ENCODE measurements around the gene CD9.

The CD9 gene

GRCh38 chr12:6280053-6280469 lies 79.9 kb downstream of the CD9 start:
- H3K27ac ChIP-seq (ENCODE audit: low read depth, low read length), result peak overlapping the region; percentile 3
- peak overlapping the region in 1 of 2 donors; percentile 31 for H3K9ac ChIP-seq (ENCODE audit: low read depth in 1 of 2, low read length in 2 of 2)
- no peaks in the 10 kb centered on the region for H3K27me3 ChIP-seq (ENCODE audit: control insufficient read depth in 1 of 2, insufficient read depth in 2 of 2, low read length in 2 of 2)
- no peak overlapping the region for H3K4me3 ChIP-seq (ENCODE audit: low read depth in 1 of 2, low read length in 2 of 2)
- no peaks in the 10 kb centered on the region for H3K36me3 ChIP-seq (ENCODE audit: control insufficient read depth in 1 of 2, insufficient read depth in 2 of 2, low read length in 2 of 2)
- H3K9me3 ChIP-seq (ENCODE audit: control insufficient read depth in 1 of 2, low read length in 2 of 2), result no peaks in the 10 kb centered on the region
- peaks cover 22 to 29% of the 10 kb centered on the region in 2 donors for H3K4me1 ChIP-seq (ENCODE audit: control insufficient read depth in 1 of 2, insufficient read depth in 2 of 2, low read length in 2 of 2)

GRCh38 chr12:6280672-6281071 lies 80.5 kb downstream of the CD9 start:
- no peaks in the 10 kb centered on the region for H3K9me3 ChIP-seq (ENCODE audit: control insufficient read depth in 1 of 2, low read length in 2 of 2)
- no peaks in the 10 kb centered on the region for H3K27me3 ChIP-seq (ENCODE audit: control insufficient read depth in 1 of 2, insufficient read depth in 2 of 2, low read length in 2 of 2)
- no peak overlapping the region for H3K4me3 ChIP-seq (ENCODE audit: low read depth in 1 of 2, low read length in 2 of 2)
- no peak overlapping the region for H3K27ac ChIP-seq (ENCODE audit: low read depth, low read length)
- H3K4me1 ChIP-seq (ENCODE audit: control insufficient read depth in 1 of 2, insufficient read depth in 2 of 2, low read length in 2 of 2), result peaks cover 22 to 29% of the 10 kb centered on the region in 2 donors
- no peaks in the 10 kb centered on the region for H3K36me3 ChIP-seq (ENCODE audit: control insufficient read depth in 1 of 2, insufficient read depth in 2 of 2, low read length in 2 of 2)
- H3K9ac ChIP-seq (ENCODE audit: low read depth in 1 of 2, low read length in 2 of 2), result no peak overlapping the region

GRCh38 chr12:6281081-6281809 lies 81.0 kb downstream of the CD9 start:
- peaks cover 22 to 29% of the 10 kb centered on the region in 2 donors for H3K4me1 ChIP-seq (ENCODE audit: control insufficient read depth in 1 of 2, insufficient read depth in 2 of 2, low read length in 2 of 2)
- no peak overlapping the region for H3K27ac ChIP-seq (ENCODE audit: low read depth, low read length)
- no peaks in the 10 kb centered on the region for H3K27me3 ChIP-seq (ENCODE audit: control insufficient read depth in 1 of 2, insufficient read depth in 2 of 2, low read length in 2 of 2)
- H3K9ac ChIP-seq (ENCODE audit: low read depth in 1 of 2, low read length in 2 of 2), result no peak overlapping the region
- no peaks in the 10 kb centered on the region for H3K36me3 ChIP-seq (ENCODE audit: control insufficient read depth in 1 of 2, insufficient read depth in 2 of 2, low read length in 2 of 2)
- H3K4me3 ChIP-seq (ENCODE audit: low read depth in 1 of 2, low read length in 2 of 2), result no peak overlapping the region
- no peaks in the 10 kb centered on the region for H3K9me3 ChIP-seq (ENCODE audit: control insufficient read depth in 1 of 2, low read length in 2 of 2)

GRCh38 chr12:6282453-6282840 lies 82.2 kb downstream of the CD9 start:
- H3K4me1 ChIP-seq (ENCODE audit: control insufficient read depth in 1 of 2, insufficient read depth in 2 of 2, low read length in 2 of 2), result peaks cover 22 to 23% of the 10 kb centered on the region in 2 donors
- H3K36me3 ChIP-seq (ENCODE audit: control insufficient read depth in 1 of 2, insufficient read depth in 2 of 2, low read length in 2 of 2), result no peaks in the 10 kb centered on the region
- H3K27ac ChIP-seq (ENCODE audit: low read depth, low read length), result no peak overlapping the region
- H3K27me3 ChIP-seq (ENCODE audit: control insufficient read depth in 1 of 2, insufficient read depth in 2 of 2, low read length in 2 of 2), result no peaks in the 10 kb centered on the region
- no peaks in the 10 kb centered on the region for H3K9me3 ChIP-seq (ENCODE audit: control insufficient read depth in 1 of 2, low read length in 2 of 2)
- no peak overlapping the region for H3K4me3 ChIP-seq (ENCODE audit: low read depth in 1 of 2, low read length in 2 of 2)
- H3K9ac ChIP-seq (ENCODE audit: low read depth in 1 of 2, low read length in 2 of 2), result no peak overlapping the region

- Histone ChIP-seq H3K27ac (ENCODE audit: low read depth, low read length) (no peak overlapping the region), H3K4me1 (ENCODE audit: control insufficient read depth in 1 of 2, insufficient read depth in 2 of 2, low read length in 2 of 2) (peaks cover 10 to 12% of the 10 kb centered on the region in 2 donors), H3K27me3 (ENCODE audit: control insufficient read depth in 1 of 2, insufficient read depth in 2 of 2, low read length in 2 of 2) (no peaks in the 10 kb centered on the region), H3K9ac (ENCODE audit: low read depth in 1 of 2, low read length in 2 of 2) (no peak overlapping the region), H3K36me3 (ENCODE audit: control insufficient read depth in 1 of 2, insufficient read depth in 2 of 2, low read length in 2 of 2) (no peaks in the 10 kb centered on the region), H3K4me3 (ENCODE audit: low read depth in 1 of 2, low read length in 2 of 2) (no peak overlapping the region), H3K9me3 (ENCODE audit: control insufficient read depth in 1 of 2, low read length in 2 of 2) (no peaks in the 10 kb centered on the region)
Observed at GRCh38 chr12:6284273-6284672, 84.1 kb downstream of the CD9 start.

- Histone ChIP-seq H3K9ac (ENCODE audit: low read depth in 1 of 2, low read length in 2 of 2) (no peak overlapping the region), H3K4me3 (ENCODE audit: low read depth in 1 of 2, low read length in 2 of 2) (no peak overlapping the region), H3K27ac (ENCODE audit: low read depth, low read length) (no peak overlapping the region), H3K36me3 (ENCODE audit: control insufficient read depth in 1 of 2, insufficient read depth in 2 of 2, low read length in 2 of 2) (no peaks in the 10 kb centered on the region), H3K4me1 (ENCODE audit: control insufficient read depth in 1 of 2, insufficient read depth in 2 of 2, low read length in 2 of 2) (peaks cover 2 to 4% of the 10 kb centered on the region in 2 donors), H3K27me3 (ENCODE audit: control insufficient read depth in 1 of 2, insufficient read depth in 2 of 2, low read length in 2 of 2) (no peaks in the 10 kb centered on the region), H3K9me3 (ENCODE audit: control insufficient read depth in 1 of 2, low read length in 2 of 2) (no peaks in the 10 kb centered on the region)
Observed at GRCh38 chr12:6285063-6285477, 84.9 kb downstream of the CD9 start.

GRCh38 chr12:6285532-6286306 lies 85.5 kb downstream of the CD9 start:
- Histone ChIP-seq H3K9ac (ENCODE audit: low read depth in 1 of 2, low read length in 2 of 2) (no peak overlapping the region), H3K27ac (ENCODE audit: low read depth, low read length) (no peak overlapping the region), H3K27me3 (ENCODE audit: control insufficient read depth in 1 of 2, insufficient read depth in 2 of 2, low read length in 2 of 2) (no peaks in the 10 kb centered on the region), H3K9me3 (ENCODE audit: control insufficient read depth in 1 of 2, low read length in 2 of 2) (no peaks in the 10 kb centered on the region), H3K4me3 (ENCODE audit: low read depth in 1 of 2, low read length in 2 of 2) (no peak overlapping the region), H3K4me1 (ENCODE audit: control insufficient read depth in 1 of 2, insufficient read depth in 2 of 2, low read length in 2 of 2) (no peaks in the 10 kb centered on the region), H3K36me3 (ENCODE audit: control insufficient read depth in 1 of 2, insufficient read depth in 2 of 2, low read length in 2 of 2) (no peaks in the 10 kb centered on the region)

Data from duodenal mucosa (tissue), 2 donors.